Stimulated activated naive CD8-positive, alpha-beta T cell treated with anti-CD3 and anti-CD28 coated beads, Interleukin-15, Interleukin-2, amounts not matched to agents 100 U/mL and 50 U/mL, for 24 hours (primary cell): ENCODE results near the gene GRM2.

Source experiments
- ATAC-seq: fragments of 150-1000 bp; cut with Tn5 transposase; one replicate; pipeline ENCODE4 v1.10.0; 2021
- DNase-seq: peaks from one replicate; pipeline ENCODE4 v3.0.0; 2021

The GRM2 gene

GRCh38 chr3:51706788-51707731 is at the start of gene GRM2:
Gene GRM2 (plus strand): TSS chr3:51707068. CDS start chr3:51708984, 1,916 bp downstream.
- ATAC-seq, result no peak
- peak; percentile 41 for DNase-seq

- DNase-seq, result no peak
Observed at GRCh38 chr3:51657234-51657633, 49.6 kb upstream of the GRM2 start.

GRCh38 chr3:51659942-51660341 is 46.9 kb upstream of the GRM2 start:
- DNase-seq (no peak), ATAC-seq (no peak)

More at GRCh38 chr3:51657234-51657633, 49.6 kb upstream of the GRM2 start:
- ATAC-seq, result no peak

- no peak for ATAC-seq
Observed at GRCh38 chr3:51662456-51662855, 44.4 kb upstream of the GRM2 start.

GRCh38 chr3:51668756-51669155 is 38.1 kb upstream of the GRM2 start:
- no peak for ATAC-seq
- no peak for DNase-seq

More at GRCh38 chr3:51662456-51662855, 44.4 kb upstream of the GRM2 start:
- no peak for DNase-seq

- DNase-seq (peak; percentile 90), ATAC-seq (peak; percentile 44)
Observed at GRCh38 chr3:51669241-51670052, 37.4 kb upstream of the GRM2 start.

- no peak for ATAC-seq
- peak; percentile 13 for DNase-seq
Observed at GRCh38 chr3:51670053-51670822, 36.6 kb upstream of the GRM2 start.

GRCh38 chr3:51670823-51671733 is 35.8 kb upstream of the GRM2 start, which contains the start of gene TEX264:
Gene TEX264 (plus strand): TSS chr3:51671252. CDS start chr3:51674305, 3,053 bp downstream.
- DNase-seq (peak; percentile 94), ATAC-seq (peak; percentile 74)

- ATAC-seq (peak; percentile 29), DNase-seq (peak; percentile 72)
Observed at GRCh38 chr3:51671734-51672475, 35.0 kb upstream of the GRM2 start.

- ATAC-seq (no peak), DNase-seq (peak; percentile 4)
Observed at GRCh38 chr3:51673181-51673801, 33.6 kb upstream of the GRM2 start.

- DNase-seq (peak; percentile 7), ATAC-seq (no peak)
Observed at GRCh38 chr3:51673802-51674654, 32.8 kb upstream of the GRM2 start.

GRCh38 chr3:51675201-51675611 is 31.7 kb upstream of the GRM2 start:
- peak; percentile 34 for DNase-seq
- ATAC-seq, result peak; percentile 44

GRCh38 chr3:51676102-51676640 is 30.7 kb upstream of the GRM2 start:
- ATAC-seq (no peak), DNase-seq (no peak)

- ATAC-seq (no peak), DNase-seq (no peak)
Observed at GRCh38 chr3:51677358-51677757, 29.5 kb upstream of the GRM2 start.

GRCh38 chr3:51678186-51678585 is 28.7 kb upstream of the GRM2 start:
- DNase-seq, result no peak

GRCh38 chr3:51678641-51679040 is 28.2 kb upstream of the GRM2 start:
- DNase-seq (no peak), ATAC-seq (no peak)

More at GRCh38 chr3:51678186-51678585, 28.7 kb upstream of the GRM2 start:
- ATAC-seq, result no peak

- no peak for ATAC-seq
- no peak for DNase-seq
Observed at GRCh38 chr3:51679318-51679717, 27.6 kb upstream of the GRM2 start.

- ATAC-seq (no peak), DNase-seq (no peak)
Observed at GRCh38 chr3:51679777-51680176, 27.1 kb upstream of the GRM2 start.
